D721Med (cell line): Measurements from ENCODE around the gene FAM53C.

Source experiments
- DNase-seq: peaks from one replicate; pipeline ENCODE4 v3.0.0; 2011; ENCODE audit warnings: low spot score; ENCODE audit not compliant: insufficient read length
- FAIRE-seq: peaks from 2 replicates; lab custom pipeline; 2011; peaks lifted over from hg19 to GRCh38; lab: Jason Lieb, UNC
- TF ChIP-seq, protein P1 (sequence below): IDR thresholded peaks from 2 replicates; pipeline ENCODE4 v1.5.1; 2012; ENCODE audit warnings: mild to moderate bottlenecking, control low read depth; ENCODE audit not compliant: insufficient read depth; ENCODE audit errors: missing control alignments

The FAM53C gene

DNA sequence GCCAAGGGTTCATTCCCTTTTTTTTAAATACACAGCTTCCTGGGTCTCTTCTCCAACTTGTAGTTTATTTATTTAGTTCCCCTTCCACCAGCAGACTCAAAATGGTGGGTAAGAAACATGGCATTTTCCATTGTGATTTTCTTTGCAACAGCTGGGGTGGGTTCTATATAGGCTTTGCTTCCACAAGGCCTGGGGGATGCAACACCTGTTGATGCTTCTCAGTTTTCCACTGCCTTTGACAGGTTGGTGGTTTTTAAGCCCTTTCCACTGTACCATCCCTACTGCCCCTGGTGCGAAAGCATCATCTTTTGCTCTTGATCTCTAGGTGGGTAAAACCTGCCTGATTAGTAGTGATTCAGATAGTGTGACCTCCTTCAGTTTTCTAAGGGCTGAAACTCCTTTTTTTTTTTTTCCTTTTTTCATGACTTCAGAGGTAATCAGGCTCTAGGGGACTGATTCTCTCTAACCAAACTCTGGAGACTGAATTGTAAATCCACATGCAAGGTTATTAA, 22.9 kb downstream of the FAM53C start:
- no peak for FAIRE-seq
- DNase-seq = no peak
- TF ChIP-seq, protein P1, sequence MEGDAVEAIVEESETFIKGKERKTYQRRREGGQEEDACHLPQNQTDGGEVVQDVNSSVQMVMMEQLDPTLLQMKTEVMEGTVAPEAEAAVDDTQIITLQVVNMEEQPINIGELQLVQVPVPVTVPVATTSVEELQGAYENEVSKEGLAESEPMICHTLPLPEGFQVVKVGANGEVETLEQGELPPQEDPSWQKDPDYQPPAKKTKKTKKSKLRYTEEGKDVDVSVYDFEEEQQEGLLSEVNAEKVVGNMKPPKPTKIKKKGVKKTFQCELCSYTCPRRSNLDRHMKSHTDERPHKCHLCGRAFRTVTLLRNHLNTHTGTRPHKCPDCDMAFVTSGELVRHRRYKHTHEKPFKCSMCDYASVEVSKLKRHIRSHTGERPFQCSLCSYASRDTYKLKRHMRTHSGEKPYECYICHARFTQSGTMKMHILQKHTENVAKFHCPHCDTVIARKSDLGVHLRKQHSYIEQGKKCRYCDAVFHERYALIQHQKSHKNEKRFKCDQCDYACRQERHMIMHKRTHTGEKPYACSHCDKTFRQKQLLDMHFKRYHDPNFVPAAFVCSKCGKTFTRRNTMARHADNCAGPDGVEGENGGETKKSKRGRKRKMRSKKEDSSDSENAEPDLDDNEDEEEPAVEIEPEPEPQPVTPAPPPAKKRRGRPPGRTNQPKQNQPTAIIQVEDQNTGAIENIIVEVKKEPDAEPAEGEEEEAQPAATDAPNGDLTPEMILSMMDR = no peak

DNA sequence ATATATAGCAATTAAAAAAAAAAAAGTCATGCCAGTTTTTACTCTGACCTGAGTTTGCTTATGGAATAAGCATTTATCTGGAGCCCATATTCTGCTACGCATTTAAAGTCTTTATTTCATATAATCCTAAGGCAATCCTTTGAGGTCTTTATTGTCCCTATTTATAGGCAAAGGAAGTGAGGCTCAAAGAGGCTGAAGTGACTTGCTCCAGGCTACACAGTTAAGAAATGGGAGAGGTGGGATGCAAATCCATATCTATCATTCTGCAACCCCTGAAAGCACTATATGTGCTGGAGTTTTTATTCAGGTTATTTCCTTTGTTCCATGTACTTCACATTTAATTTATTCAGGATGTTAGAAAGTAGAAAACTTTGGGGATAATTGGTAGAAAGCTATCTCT, 26.5 kb downstream of the FAM53C start:
- DNase-seq (no peak), FAIRE-seq (no peak)
- TF ChIP-seq, protein P1 = no peak

DNA sequence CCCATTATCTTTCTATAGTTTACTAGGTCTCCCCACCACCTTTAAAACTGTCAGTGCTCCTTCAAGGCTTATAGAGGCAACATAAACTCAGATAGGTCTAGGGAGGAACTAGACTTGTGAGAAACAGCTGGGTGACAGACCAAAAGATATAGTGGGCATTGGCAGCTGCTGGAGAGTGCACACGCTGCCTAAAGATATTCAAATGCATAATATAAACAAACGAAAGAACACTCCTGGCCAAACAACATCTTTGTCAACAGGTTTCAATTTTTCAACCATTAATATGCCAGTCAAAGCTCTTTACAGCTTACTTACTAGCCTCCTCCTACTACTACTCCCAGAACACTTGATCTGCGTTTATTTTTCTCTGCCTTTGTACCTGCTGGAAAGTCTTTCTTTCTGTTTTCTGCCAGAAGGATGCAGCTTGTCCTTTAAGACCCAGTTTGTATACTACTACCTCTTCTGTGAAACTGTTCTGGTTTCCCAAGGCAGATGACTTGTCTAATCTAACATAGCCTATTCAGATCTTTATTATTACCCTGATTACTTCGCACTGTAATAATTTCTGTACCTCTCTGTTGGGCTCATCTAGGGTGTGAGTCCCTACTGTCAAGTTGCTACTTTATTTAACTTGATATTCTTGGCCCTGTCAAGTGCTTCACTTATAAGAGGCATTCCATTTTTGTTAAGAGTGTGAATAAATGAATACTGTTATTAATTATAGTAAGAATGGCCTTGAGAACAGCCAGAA, 28.7 kb downstream of the FAM53C start:
- FAIRE-seq = no peak
- no peak for DNase-seq
- TF ChIP-seq, protein P1 = no peak

DNA sequence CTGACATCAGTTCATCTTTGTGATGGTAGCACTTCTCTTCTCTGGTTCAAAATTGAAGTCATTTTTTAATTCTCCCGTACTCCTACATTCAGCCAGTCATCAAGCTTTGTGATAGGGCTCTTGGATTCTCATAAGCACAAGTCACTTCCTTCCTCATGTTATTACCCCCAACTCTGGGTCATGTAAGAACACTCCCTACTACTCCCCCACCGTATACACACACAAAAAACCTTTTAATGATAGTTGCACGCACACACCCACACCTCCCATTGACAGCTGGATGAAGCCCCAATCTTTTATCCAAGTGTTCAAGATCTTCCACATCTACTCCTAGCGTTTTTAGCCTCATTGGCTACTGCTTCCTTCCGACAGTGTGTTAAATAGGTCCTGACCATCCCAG, 31.2 kb downstream of the FAM53C start:
- TF ChIP-seq, protein P1 = no peak
- DNase-seq (no peak), FAIRE-seq (no peak)

DNA sequence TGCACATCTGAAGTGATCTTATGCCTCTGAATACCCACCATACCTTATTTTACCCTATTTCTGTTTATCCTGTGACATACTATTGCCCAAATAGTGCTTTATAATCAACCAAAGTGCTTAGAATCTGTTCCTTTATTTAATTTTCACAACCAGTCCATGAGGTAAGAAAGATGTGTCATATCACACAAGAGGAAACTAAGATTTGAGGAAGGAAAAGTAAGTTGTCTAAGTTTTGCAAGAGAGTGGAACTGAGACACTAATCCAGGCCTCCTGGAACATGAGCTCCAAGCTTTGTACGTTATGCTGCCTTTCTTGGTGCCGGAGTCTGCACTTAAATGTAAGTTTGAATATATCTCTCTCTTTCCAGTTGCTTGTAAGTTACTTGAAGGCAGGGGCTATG, 31.6 kb downstream of the FAM53C start:
- no peak for FAIRE-seq
- no peak for DNase-seq
- TF ChIP-seq, protein P1 = no peak

DNA sequence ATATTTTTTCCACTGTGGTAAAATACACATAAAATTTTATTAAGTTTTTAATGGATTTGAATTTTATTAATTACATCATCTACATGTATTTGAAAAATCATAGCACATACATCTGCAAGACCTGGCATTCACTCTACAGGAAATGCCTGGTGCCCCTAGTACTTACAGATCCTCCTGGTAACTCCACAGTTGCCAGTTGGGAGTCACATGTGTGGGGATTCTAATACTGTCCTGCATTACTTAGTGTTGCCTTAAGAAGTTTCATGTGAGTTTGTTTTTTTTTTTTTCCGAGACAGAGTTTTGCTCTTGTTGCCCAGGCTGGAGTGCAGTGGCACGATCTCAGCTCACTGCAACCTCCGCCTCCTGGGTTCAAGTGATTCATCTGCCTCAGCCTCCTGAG, 32.5 kb downstream of the FAM53C start:
- no peak for FAIRE-seq
- no peak for DNase-seq
- TF ChIP-seq, protein P1 = no peak

DNA sequence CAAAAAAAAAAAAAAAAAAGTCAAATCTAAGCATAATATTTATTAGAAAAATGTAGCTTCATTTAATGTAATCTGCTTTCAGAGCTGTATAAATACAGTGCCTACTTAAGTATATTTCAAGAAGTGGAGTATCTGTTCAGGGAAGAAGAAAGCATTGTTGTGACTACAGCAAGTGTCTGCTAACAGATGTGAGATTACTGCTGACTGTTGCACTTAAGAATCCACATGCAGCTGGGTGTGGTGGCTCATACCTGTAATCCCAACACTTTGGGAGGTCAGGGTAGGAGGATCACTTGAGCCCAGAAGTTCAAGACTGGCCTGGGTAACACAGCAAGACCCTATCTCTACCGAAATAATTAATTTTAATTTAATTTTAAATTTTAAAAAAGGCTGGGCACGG, 33.4 kb downstream of the FAM53C start:
- FAIRE-seq = no peak
- TF ChIP-seq, protein P1 = no peak
- DNase-seq = no peak
